Activated CD4-positive, alpha-beta T cell treated with anti-CD3 and anti-CD28 coated beads, Interleukin-2, amount 10 ng/mL, durations not matched to agents 24 days and 14 days (primary cell): ENCODE measurements around the gene METTL22. TPM values are rescaled to one million over a fixed set of nuclear protein-coding genes. Genes with fewer than 3 reads are reported as not detected.
A peak's percentile ranks its signal among the peaks of the same experiment; 100 is the strongest.

Experiments
- DNase-seq: peaks from one replicate; pipeline ENCODE4 v3.0.0; 2022
- H3K27ac Mint-ChIP-seq: one replicate; pipeline ENCODE4 v1.8.0; 2022; ENCODE audit warnings: mild to moderate bottlenecking, mixed read lengths
- H3K27me3 Mint-ChIP-seq: one replicate; pipeline ENCODE4 v1.8.0; 2022; ENCODE audit warnings: mixed read lengths
- H3K36me3 Mint-ChIP-seq: one replicate; pipeline ENCODE4 v1.8.0; 2022; ENCODE audit warnings: low read depth, mild to moderate bottlenecking, mixed read lengths
- H3K4me1 Mint-ChIP-seq: one replicate; pipeline ENCODE4 v1.8.0; 2021; ENCODE audit warnings: mixed read lengths
- H3K4me3 Mint-ChIP-seq: one replicate; pipeline ENCODE4 v1.8.0; 2022; ENCODE audit warnings: mild to moderate bottlenecking, moderate library complexity, mixed read lengths
- H3K9me3 Mint-ChIP-seq: one replicate; pipeline ENCODE4 v1.8.0; 2021; ENCODE audit warnings: mixed read lengths
- intact Hi-C: fragments of 100-400 bp; cut with micrococcal nuclease; formaldehyde crosslinking; loops from one replicate; pipeline ENCODE4 v1.15.1; 2023
- total RNA-seq: library from RNA; stranded (reverse); gene quantifications from 2 replicates; pipeline ENCODE4 v1.2.3, GENCODE V29; 2022

METTL22 gene
- total RNA-seq, 1 donor from 2014 or later, result 38.4 TPM

DNA sequence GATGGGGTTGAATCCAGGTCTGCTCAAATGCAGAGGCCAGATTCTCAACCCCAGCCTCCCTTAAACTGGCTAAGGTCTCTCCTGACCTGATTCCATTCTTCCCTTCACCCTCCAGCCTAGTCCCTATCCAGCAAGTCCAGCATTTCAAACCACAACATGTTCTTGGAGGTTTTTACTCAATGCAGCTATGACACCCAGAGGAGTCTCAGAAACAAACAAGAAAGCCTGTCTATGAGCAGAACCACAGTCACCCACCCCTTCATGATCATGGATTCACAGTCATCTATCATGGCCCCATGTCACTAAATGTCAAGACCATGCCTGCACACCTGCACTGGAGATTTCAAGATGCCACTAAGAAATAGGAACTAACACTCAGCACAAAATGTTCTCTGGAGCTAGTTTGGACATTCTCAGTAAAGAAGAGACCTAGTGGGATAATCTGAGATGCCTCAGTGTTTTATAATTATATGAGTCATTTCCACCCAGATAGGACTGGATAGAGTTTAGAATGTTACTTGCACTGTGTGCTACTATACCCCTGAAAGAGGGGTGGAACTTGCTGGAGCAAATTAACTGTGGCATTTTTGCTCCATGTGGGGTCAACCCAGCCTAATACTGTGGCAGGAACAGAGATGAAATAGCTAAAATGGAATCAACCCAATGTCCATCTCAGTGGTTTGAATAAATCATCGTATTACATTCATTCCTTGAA, 9.5 kb upstream of the METTL22 start:
- intact Hi-C loops, result no loop called here
- Mint-ChIP-seq H3K4me1 (no peaks in the 10 kb centered on the region), H3K27me3 (peaks cover 15% of the 10 kb centered on the region)

DNA sequence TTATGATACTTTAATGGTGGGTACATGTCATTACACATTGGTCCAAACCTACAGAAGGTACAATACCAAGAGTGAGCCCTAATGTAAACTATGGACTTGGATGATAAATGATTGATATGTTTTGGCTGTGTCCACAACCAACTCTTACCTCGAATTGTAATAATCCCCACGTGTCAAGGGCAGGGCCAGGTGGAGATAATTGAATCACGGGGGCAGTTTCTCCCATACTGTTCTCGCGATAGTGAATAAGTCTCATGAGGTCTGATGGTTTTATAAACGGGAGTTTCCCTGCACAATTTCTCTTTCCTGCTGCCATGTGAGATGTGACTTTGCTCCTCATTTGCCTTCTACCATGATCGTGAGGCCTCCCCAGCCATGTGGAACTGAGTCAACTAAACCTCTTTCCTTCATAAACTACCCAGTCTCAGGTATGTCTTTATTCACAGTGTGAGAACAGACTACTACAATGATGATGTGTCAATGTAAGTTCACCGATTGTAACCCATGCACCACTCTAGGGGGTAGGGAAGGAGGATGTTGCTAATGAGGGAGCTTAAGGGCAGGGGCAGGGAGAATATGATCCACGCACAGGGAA, 7.0 kb upstream of the METTL22 start:
- H3K4me3 Mint-ChIP-seq, result no peak overlapping the region
- H3K27ac Mint-ChIP-seq, result no peak overlapping the region
- DNase-seq, result no peak
- no peaks in the 10 kb centered on the region for H3K36me3 Mint-ChIP-seq
- H3K27me3 Mint-ChIP-seq, result peaks cover 31% of the 10 kb centered on the region
- no peaks in the 10 kb centered on the region for H3K4me1 Mint-ChIP-seq
- H3K9me3 Mint-ChIP-seq, result no peaks in the 10 kb centered on the region
- intact Hi-C loops, result no loop called here

More for the DNA sequence above, 9.5 kb upstream of the METTL22 start:
- DNase-seq, result no peak
- H3K9me3 Mint-ChIP-seq, result no peaks in the 10 kb centered on the region
- H3K27ac Mint-ChIP-seq, result no peak overlapping the region
- H3K4me3 Mint-ChIP-seq, result no peak overlapping the region
- no peaks in the 10 kb centered on the region for H3K36me3 Mint-ChIP-seq

DNA sequence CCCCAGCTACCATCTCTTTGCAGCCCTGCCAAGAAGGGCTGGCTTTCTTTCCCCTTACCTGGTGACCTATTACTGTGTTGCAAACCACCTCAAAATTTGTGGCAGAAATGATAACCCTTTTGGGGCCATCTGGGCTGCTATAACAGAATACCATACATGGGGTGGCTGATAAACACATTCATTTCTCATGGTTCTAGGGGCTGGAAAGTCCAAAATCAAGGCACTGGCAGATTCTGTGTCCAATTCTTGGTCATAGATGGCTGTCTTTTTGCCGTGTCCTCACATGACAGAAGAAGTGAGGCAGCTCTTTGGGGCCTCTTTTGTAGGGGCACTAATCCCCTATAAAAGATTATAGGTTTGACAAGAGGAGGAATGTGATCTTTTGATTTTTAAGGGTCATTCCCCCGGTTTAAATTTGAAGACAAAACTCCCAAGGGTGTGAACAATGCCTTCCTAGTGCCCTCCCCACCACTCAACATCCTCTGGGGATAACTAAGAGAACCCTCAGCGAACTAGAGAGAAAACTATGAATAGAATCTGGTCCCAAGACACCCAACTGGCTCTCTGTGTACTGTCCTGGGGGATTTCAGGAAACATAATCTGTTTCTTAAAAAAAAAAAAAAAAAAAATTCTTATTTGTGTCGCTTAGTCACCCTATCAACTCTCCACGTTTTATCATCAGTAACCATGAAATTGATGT, 1.7 kb upstream of the METTL22 start:
- Mint-ChIP-seq H3K4me3 (no peak overlapping the region), H3K27me3 (peaks cover 22% of the 10 kb centered on the region), H3K36me3 (peaks cover 7% of the 10 kb centered on the region), H3K27ac (no peak overlapping the region), H3K9me3 (no peaks in the 10 kb centered on the region), H3K4me1 (peaks cover 12% of the 10 kb centered on the region)
- intact Hi-C loops, result loop anchor here (5.0 kb wide), 2 partner anchors 37 to 57 kb away; no protein-coding TSS in a partner anchor
- DNase-seq, result no peak

DNA sequence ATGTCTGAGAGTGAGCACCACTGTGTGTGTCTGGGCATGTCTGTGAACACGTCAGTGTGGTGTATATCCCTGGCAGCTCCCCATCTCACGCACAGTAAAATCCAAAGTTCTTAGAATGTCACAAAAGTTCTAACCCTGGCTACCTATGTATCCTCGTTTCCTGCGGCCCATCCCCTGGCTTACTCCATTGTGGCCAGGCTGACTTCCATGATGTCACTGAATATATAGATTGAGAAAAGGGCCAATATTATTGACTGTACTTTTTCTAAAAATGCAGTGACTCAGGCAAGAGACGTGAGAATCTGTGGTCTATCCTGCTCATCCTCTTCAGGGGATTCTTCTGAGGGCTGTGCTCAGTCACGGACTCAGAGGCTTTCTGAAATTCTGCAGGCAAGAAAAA, 963 bp upstream of the METTL22 start:
- intact Hi-C loops, result loop anchor here (5.0 kb wide), 2 partner anchors 37 to 57 kb away; no protein-coding TSS in a partner anchor
- H3K27ac Mint-ChIP-seq, result no peak overlapping the region
- peaks cover 11% of the 10 kb centered on the region for H3K36me3 Mint-ChIP-seq
- DNase-seq, result no peak
- peak overlapping the region; percentile 96 for H3K4me3 Mint-ChIP-seq
- peaks cover 12% of the 10 kb centered on the region for H3K4me1 Mint-ChIP-seq
- peaks cover 22% of the 10 kb centered on the region for H3K27me3 Mint-ChIP-seq
- no peaks in the 10 kb centered on the region for H3K9me3 Mint-ChIP-seq

DNA sequence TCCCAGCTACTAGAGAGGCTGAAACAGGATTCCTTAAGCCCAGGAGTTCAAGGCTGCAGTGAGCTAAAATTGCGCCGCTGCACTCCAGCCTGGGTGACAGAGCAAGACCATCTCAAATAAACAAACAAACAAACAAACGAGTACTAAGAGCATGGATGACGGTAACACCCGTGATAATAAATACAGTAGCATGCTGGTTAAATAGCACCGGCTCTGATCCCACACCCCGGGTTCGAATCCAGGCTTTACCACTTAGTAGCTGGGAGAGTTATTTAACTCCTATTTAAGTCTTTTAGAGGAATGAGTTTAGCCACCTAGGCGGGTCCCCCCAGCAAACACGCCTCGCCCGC, 301 bp upstream of the METTL22 start:
- peaks cover 12% of the 10 kb centered on the region for H3K4me1 Mint-ChIP-seq
- H3K27ac Mint-ChIP-seq, result peak overlapping the region; percentile 92
- intact Hi-C loops, result loop anchor here (5.0 kb wide), 2 partner anchors 36 to 56 kb away; no protein-coding TSS in a partner anchor
- DNase-seq, result no peak
- peaks cover 16% of the 10 kb centered on the region for H3K36me3 Mint-ChIP-seq
- H3K4me3 Mint-ChIP-seq, result peak overlapping the region; percentile 96
- H3K27me3 Mint-ChIP-seq, result peaks cover 22% of the 10 kb centered on the region
- H3K9me3 Mint-ChIP-seq, result no peaks in the 10 kb centered on the region

DNA sequence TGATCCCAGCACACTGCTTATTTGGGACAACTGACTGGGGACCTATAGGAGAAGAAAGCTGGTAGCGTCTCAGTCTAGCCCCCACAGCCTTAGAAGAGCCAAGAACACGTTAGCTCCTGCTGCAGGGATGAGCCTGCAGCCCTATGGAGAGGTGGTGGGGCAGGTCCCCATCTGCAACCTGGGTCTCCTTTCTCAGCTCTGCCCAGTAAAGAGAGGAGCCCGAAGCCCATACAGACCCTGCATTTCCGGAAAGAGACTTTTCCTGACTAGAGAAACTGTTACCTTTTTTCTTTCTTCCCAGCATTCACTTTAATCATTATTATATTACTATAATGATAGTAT, 788 bp downstream of the METTL22 start:
- H3K36me3 Mint-ChIP-seq, result peaks cover 22% of the 10 kb centered on the region

DNA sequence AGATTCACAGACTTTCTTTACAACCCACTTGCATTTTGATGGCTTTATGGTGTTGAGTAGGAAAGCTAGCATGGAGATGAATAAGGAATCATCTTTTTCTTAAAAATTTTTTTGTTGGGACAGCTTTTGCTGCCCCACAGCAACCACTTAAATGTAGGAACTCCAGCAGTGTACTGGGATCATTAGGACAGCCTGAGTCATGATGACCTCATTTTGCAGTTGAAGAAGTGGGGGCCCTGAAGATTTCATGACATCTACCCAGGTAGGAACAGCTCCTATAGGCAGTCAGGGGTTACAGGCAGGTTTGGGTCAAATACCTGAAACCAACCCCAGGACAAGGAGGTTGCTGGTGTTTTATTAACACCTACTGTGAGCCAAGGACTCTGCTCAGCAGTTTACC, 2.1 kb downstream of the METTL22 start:
- peaks cover 34% of the 10 kb centered on the region for H3K36me3 Mint-ChIP-seq
- peak overlapping the region; percentile 39 for H3K4me3 Mint-ChIP-seq
- H3K27ac Mint-ChIP-seq, result no peak overlapping the region
- DNase-seq, result no peak
- peaks cover 9% of the 10 kb centered on the region for H3K27me3 Mint-ChIP-seq
- intact Hi-C loops, result loop anchor here (2.0 to 5.0 kb wide), 3 partner anchors 34 to 57 kb away; no protein-coding TSS in a partner anchor
- H3K9me3 Mint-ChIP-seq, result no peaks in the 10 kb centered on the region
- peaks cover 16% of the 10 kb centered on the region for H3K4me1 Mint-ChIP-seq

More for the DNA sequence above, 788 bp downstream of the METTL22 start:
- Mint-ChIP-seq H3K4me3 (peak overlapping the region; percentile 96), H3K27ac (peak overlapping the region; percentile 92), H3K4me1 (peaks cover 16% of the 10 kb centered on the region), H3K9me3 (no peaks in the 10 kb centered on the region), H3K27me3 (peaks cover 18% of the 10 kb centered on the region)
- no peak for DNase-seq
- intact Hi-C loops, result loop anchor here (1.0 to 5.0 kb wide), 4 partner anchors 35 to 175 kb away; partner anchors contain the start of genes PMM2 and TMEM186

DNA sequence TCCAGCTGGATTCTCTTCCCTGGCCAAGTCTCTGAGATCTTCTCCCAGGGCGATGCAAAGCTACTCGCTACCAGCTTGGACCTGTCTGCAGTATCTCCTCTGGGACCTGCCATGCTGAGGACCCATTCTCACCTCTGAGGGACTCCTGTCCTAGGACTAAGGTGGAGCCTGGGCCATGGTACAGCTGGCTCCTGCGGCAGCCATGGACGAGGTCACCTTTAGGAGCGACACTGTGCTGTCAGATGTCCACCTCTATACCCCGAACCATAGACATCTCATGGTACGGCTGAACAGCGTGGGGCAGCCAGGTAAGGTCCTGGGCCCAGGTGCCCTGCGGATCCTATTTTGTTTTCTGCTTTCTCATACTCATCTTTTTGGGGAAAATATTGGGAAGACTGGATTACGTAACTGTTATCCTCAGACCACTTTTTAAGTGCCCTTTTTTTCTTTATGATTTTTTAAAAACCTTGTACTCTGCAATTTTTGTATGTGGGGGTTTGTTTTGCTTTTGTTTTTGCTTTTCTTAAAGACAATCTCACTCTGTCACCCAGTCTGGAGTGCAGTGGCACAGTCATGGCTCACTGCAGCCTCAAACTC, 4.1 kb downstream of the METTL22 start:
- Mint-ChIP-seq H3K4me1 (peaks cover 16% of the 10 kb centered on the region), H3K36me3 (peaks cover 48% of the 10 kb centered on the region), H3K27ac (no peak overlapping the region), H3K4me3 (no peak overlapping the region), H3K9me3 (no peaks in the 10 kb centered on the region), H3K27me3 (no peaks in the 10 kb centered on the region)
- no peak for DNase-seq
- intact Hi-C loops, result no loop called here

DNA sequence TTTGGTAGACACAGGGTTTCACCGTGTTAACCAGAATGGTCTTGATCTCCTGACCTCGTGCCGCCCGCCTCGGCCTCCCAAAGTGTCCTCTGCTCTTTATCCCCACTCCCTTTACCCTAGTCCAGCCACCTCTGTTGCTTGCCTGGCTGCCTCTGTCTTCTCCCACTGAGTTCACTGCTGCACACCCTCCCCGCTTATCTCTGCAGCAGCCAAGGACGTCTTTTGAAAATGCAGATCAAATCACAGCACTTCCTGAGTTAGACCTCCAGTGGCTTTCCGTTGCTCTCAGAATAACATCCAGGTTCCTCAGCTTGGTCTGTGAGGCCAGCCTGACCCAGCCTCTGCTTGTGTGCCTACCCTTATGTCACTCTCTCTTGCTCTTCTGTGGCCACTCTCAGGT, 5.4 kb downstream of the METTL22 start:
- no peaks in the 10 kb centered on the region for H3K27me3 Mint-ChIP-seq
- no peak overlapping the region for H3K4me3 Mint-ChIP-seq
- H3K27ac Mint-ChIP-seq, result no peak overlapping the region
- H3K4me1 Mint-ChIP-seq, result peaks cover 14% of the 10 kb centered on the region
- H3K9me3 Mint-ChIP-seq, result no peaks in the 10 kb centered on the region
- DNase-seq, result no peak
- intact Hi-C loops, result no loop called here
- H3K36me3 Mint-ChIP-seq, result peaks cover 56% of the 10 kb centered on the region

DNA sequence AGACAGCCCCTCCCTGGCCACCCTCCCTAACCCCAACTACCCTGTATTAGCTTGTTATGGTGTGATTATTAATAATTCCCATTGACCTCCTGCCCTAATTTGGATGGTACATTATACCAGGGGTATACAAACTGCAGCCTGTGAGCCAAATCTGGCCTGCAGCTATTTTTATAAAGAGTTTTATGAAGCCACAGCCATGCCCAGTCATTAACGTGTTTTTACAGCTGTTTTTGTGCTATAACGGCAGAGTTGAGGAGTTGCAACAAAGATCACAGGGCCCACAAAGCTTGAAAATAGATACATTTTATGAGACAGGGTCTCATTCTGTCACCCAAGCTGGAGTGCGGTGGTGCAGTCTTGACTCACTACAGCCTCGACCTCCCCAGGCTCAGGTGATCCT, 6.0 kb downstream of the METTL22 start:
- Mint-ChIP-seq H3K9me3 (no peaks in the 10 kb centered on the region), H3K36me3 (peaks cover 59% of the 10 kb centered on the region), H3K4me3 (no peak overlapping the region)

DNA sequence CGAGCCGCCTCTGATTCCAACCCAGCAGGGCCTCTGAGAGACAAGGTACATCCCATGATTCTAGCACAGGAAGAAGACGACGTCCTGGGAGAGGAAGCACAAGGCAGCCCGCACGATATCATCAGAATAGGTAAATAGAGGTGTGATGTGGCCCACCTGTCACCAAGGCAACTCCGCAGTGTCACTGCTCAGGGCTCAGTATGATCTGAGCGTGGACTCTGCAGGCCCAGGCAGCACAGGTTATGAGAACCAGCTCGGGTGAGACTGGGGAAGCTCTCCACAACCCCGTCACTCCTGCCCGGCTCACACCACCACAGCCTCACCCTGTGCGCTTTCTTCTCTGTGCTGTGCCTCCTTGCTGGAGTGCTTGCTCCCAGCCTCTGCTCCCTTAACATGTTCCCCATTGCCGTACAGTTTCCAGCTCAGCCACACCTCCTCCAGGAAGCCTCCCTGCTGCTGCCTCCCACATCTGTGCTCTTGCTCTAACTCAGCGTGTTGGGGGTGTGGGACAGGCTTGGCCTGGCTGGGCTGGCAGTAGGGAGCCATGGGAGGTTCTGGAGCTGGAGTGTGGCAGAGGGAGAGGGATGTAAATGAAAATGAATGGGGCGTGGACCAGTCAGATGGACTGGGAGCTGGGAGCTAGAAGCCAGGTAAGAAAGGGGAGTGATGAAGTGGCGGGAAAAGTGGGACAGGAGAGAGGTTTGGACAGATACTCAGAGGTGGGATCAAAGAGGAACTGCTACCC, 7.7 kb downstream of the METTL22 start:
- H3K4me1 Mint-ChIP-seq, result peaks cover 4% of the 10 kb centered on the region
- intact Hi-C loops, result no loop called here
- peaks cover 67% of the 10 kb centered on the region for H3K36me3 Mint-ChIP-seq
- H3K4me3 Mint-ChIP-seq, result no peak overlapping the region
- no peaks in the 10 kb centered on the region for H3K9me3 Mint-ChIP-seq
- H3K27ac Mint-ChIP-seq, result no peak overlapping the region
- H3K27me3 Mint-ChIP-seq, result no peaks in the 10 kb centered on the region
- no peak for DNase-seq

More for the DNA sequence above, 6.0 kb downstream of the METTL22 start:
- Mint-ChIP-seq H3K4me1 (peaks cover 9% of the 10 kb centered on the region), H3K27me3 (no peaks in the 10 kb centered on the region), H3K27ac (no peak overlapping the region)
- intact Hi-C loops, result no loop called here
- no peak for DNase-seq

DNA sequence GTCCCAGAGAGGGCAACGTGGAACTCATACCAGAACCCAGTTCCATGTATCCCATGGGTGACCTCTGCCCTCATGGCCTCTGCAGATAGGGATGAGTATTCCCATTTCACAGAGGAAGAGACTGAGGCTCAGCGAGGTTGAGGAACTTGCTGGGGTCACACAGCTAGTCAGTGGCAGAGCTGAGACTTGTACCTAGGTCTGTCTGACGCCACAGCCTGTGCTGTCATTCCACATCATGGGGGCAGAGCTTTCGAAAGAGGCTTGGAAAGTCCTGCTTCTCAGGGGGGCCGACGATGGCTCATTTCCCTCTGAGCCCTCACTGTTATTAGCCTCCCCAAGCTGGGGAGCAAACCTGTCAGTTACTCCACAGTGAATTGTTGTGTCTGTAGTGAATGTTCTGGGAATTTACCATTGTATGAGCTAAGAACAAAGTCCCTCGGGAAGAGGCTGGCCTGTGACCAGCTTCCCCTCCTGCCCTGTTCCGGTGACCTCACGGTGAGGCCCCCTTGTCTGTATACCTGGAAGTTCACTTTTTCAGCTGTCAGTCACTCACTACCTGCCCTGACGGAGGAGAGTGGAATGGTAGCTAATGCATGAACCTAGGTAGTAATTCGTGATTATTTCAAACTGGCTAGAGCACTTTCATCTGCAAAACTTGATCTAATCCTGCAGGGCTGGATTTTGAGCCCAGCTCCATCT, 8.9 kb downstream of the METTL22 start:
- H3K36me3 Mint-ChIP-seq, result peaks cover 67% of the 10 kb centered on the region
- H3K4me3 Mint-ChIP-seq, result no peak overlapping the region
- no peak for DNase-seq
- H3K4me1 Mint-ChIP-seq, result peaks cover 4% of the 10 kb centered on the region
- no peaks in the 10 kb centered on the region for H3K27me3 Mint-ChIP-seq
- H3K9me3 Mint-ChIP-seq, result no peaks in the 10 kb centered on the region
- no peak overlapping the region for H3K27ac Mint-ChIP-seq
- intact Hi-C loops, result no loop called here

DNA sequence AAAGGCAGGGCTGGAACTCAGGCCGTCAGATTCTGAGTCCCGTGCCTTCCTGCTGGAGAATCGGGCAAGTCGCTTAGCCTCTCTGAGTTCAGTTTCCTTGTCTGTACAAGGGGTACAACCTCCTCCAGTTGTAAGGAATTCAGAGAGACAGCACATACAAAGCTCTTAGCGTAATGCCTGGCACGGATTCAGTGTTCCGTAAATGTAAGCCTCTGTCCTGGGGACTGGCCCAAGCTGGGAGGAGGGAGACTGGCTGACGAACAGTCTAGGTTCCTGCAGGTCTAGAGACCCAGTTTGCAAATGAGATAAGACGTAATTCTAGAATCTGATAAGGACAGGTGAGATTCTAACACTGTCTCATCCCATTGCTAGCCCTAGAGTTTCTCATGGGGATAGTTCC, 9.9 kb downstream of the METTL22 start:
- H3K9me3 Mint-ChIP-seq, result no peaks in the 10 kb centered on the region
- H3K27me3 Mint-ChIP-seq, result no peaks in the 10 kb centered on the region
- intact Hi-C loops, result no loop called here
- H3K4me3 Mint-ChIP-seq, result no peak overlapping the region
- H3K27ac Mint-ChIP-seq, result no peak overlapping the region
- H3K4me1 Mint-ChIP-seq, result peaks cover 4% of the 10 kb centered on the region
- peaks cover 61% of the 10 kb centered on the region for H3K36me3 Mint-ChIP-seq
- DNase-seq, result no peak
